Progenitor cell of endocrine pancreas (in vitro differentiated cells): Measurements from ENCODE around the gene CISD2. TPM values are rescaled to one million over a fixed set of nuclear protein-coding genes. Genes with fewer than 3 reads are reported as not detected.
A peak's percentile ranks its signal among the peaks of the same experiment; 100 is the strongest.

Experiments
- DNase-seq: peaks from one replicate; pipeline ENCODE4 v3.0.0; 2021; ENCODE audit warnings: low spot score; ENCODE audit not compliant: unreplicated experiment
- H3K27ac Mint-ChIP-seq: 2 replicates; pipeline ENCODE4 v1.8.0; 2021; ENCODE audit warnings: mild to moderate bottlenecking, moderate library complexity, mixed read lengths
- H3K27me3 Mint-ChIP-seq: 2 replicates; pipeline ENCODE4 v1.8.0; 2021; ENCODE audit warnings: mixed read lengths
- H3K36me3 Mint-ChIP-seq: 2 replicates; pipeline ENCODE4 v1.8.0; 2022; ENCODE audit warnings: mixed read lengths; ENCODE audit not compliant: insufficient read depth
- H3K4me1 Mint-ChIP-seq: 2 replicates; pipeline ENCODE4 v1.8.0; 2021; ENCODE audit warnings: low read depth, mixed read lengths
- H3K4me3 Mint-ChIP-seq: 2 replicates; pipeline ENCODE4 v1.8.0; 2021; ENCODE audit warnings: low read depth, mild to moderate bottlenecking, moderate library complexity, mixed read lengths
- H3K9me3 Mint-ChIP-seq: 2 replicates; pipeline ENCODE4 v1.8.0; 2021; ENCODE audit warnings: low read depth, mixed read lengths
- CTCF ChIP-seq: fragments of 200-600 bp; sonication (generic); IDR thresholded peaks from one replicate; pipeline ENCODE4 v1.5.0; 2021; ENCODE audit warnings: antibody characterized with exemption, mild to moderate bottlenecking; ENCODE audit not compliant: unreplicated experiment
- total RNA-seq: library from RNA; stranded (reverse); gene quantifications from 2 replicates; pipeline ENCODE4 v1.2.1, GENCODE V29; 2021

Gene CISD2
- total RNA-seq, 1 donor from 2014 or later, result 28.3 TPM

- Mint-ChIP-seq H3K27ac (no peak overlapping the region), H3K27me3 (no peaks in the 10 kb centered on the region), H3K9me3 (no peaks in the 10 kb centered on the region), H3K36me3 (peaks cover 3% of the 10 kb centered on the region), H3K4me1 (peaks cover 23% of the 10 kb centered on the region), H3K4me3 (no peak overlapping the region)
- peak; percentile 92 for DNase-seq
- TF ChIP-seq CTCF, result no peak
These were observed 40.9 kb upstream of the CISD2 start for GRCh38 chr4:102827674-102828496.

GRCh38 chr4:102828497-102828808 is 40.3 kb upstream of the CISD2 start:
- Mint-ChIP-seq H3K27me3 (no peaks in the 10 kb centered on the region), H3K27ac (no peak overlapping the region), H3K36me3 (peaks cover 2% of the 10 kb centered on the region), H3K4me1 (peaks cover 20% of the 10 kb centered on the region), H3K9me3 (no peaks in the 10 kb centered on the region), H3K4me3 (no peak overlapping the region)
- no peak for DNase-seq
- TF ChIP-seq CTCF, result no peak

- H3K27ac Mint-ChIP-seq, result no peak overlapping the region
- no peak for DNase-seq
- no peaks in the 10 kb centered on the region for H3K27me3 Mint-ChIP-seq
- H3K9me3 Mint-ChIP-seq, result no peaks in the 10 kb centered on the region
- peaks cover 11% of the 10 kb centered on the region for H3K4me1 Mint-ChIP-seq
- H3K36me3 Mint-ChIP-seq, result no peaks in the 10 kb centered on the region
- no peak for TF ChIP-seq CTCF
- no peak overlapping the region for H3K4me3 Mint-ChIP-seq
These were observed 39.0 kb upstream of the CISD2 start for GRCh38 chr4:102829803-102830202.

GRCh38 chr4:102832105-102832504 is 36.7 kb upstream of the CISD2 start:
- Mint-ChIP-seq H3K27ac (no peak overlapping the region), H3K36me3 (no peaks in the 10 kb centered on the region), H3K9me3 (no peaks in the 10 kb centered on the region), H3K4me1 (peaks cover 11% of the 10 kb centered on the region), H3K27me3 (no peaks in the 10 kb centered on the region), H3K4me3 (no peak overlapping the region)
- no peak for DNase-seq
- no peak for TF ChIP-seq CTCF

GRCh38 chr4:102832667-102833066 is 36.1 kb upstream of the CISD2 start:
- no peaks in the 10 kb centered on the region for H3K36me3 Mint-ChIP-seq
- H3K27me3 Mint-ChIP-seq, result no peaks in the 10 kb centered on the region
- H3K4me3 Mint-ChIP-seq, result no peak overlapping the region
- H3K9me3 Mint-ChIP-seq, result no peaks in the 10 kb centered on the region
- peaks cover 11% of the 10 kb centered on the region for H3K4me1 Mint-ChIP-seq
- H3K27ac Mint-ChIP-seq, result no peak overlapping the region
- TF ChIP-seq CTCF, result no peak
- no peak for DNase-seq
